Hepatocyte (in vitro differentiated cells): ENCODE measurements around the gene IQCN.

ENCODE experiments used
- CTCF ChIP-seq: fragments of 200-600 bp; sonication (generic); IDR thresholded peaks from 2 replicates; pipeline ENCODE4 v1.5.1; 2016; ENCODE audit warnings: antibody characterized with exemption, mild to moderate bottlenecking; ENCODE audit not compliant: poor library complexity
- EZH2 ChIP-seq: fragments of 200-600 bp; sonication (generic); IDR thresholded peaks from 2 replicates; pipeline ENCODE4 v1.6.1; 2016; ENCODE audit warnings: antibody characterized with exemption, mild to moderate bottlenecking, borderline replicate concordance

- TF ChIP-seq CTCF (no peak), EZH2 (no peak)
These were observed 21.9 kb downstream of the IQCN start for GRCh38 chr19:18252370-18252717.
